ENCODE results near the gene NXPH3.

The NXPH3 gene

DNA sequence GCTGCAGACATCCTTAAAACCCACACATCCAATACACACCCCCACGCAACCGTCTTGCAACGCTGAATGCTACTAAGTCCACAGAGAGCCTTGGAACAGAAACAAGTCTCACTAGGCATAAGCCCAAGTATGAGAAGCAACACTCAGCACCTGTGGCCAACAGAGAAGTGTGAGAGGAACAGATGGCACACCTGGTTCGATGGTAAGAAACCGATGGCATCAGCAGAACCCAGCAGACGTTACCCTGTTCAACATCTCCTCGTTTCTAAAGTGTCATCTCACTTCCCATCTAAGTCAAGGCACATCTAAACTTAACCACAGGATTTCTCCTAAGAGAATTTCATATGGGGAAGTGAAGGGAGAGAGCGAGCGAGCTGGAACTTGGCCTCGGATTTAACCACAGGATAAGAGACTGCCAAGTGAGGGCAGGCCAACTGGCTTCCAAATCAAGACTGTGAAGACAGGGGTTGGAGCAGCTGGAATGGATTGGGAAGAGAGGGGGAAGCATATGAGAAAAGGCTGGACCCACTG lies 41.0 kb downstream of the NXPH3 start:
- peaks cover 8 to 28% (median 28%) of the 10 kb centered on the region in 5 donors for H3K4me1 ChIP-seq (ENCODE audit: control insufficient read depth in 5 of 5, insufficient read depth in 5 of 5, low read length in 5 of 5)
- peak overlapping the region in 3 of 5 donors; percentile 4 to 41 (median 24) for H3K4me3 ChIP-seq (ENCODE audit: low read depth in 1 of 5, low read length in 5 of 5)
- H3K36me3 ChIP-seq (ENCODE audit: control insufficient read depth in 5 of 5, insufficient read depth in 5 of 5, low read length in 5 of 5), result peaks cover 24 to 40% (median 34%) of the 10 kb centered on the region in 5 donors

DNA sequence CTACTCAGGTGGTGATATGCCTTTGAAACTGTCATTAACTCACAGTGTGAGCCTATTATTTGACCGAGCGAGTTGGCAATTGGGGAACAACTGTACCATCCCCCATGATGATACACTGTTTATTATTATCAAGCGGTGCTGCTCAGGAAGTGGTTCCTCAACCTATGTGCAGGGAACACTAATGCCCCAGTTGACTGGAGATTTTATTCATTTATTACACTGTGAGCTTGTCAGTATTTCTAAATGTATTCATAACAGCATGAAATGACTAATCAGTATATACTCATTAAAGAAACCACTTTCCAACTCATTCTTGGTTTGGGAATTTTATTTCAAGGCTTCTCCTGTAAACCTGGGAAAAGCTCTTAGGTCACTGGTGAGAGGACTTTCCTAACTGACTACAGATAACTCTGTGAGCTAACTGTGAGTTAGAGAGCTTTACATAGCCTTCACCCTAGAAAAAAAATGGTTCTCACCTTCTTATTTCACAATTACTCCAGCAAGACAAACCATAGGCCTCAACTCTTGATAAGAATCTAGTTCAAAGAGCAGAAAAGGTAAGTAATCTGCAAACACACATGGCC lies 42.4 kb downstream of the NXPH3 start:
- H3K27me3 ChIP-seq (ENCODE audit: control insufficient read depth in 5 of 5, insufficient read depth in 4 of 5, low read length in 5 of 5), result no peaks in the 10 kb centered on the region
- no peaks in the 10 kb centered on the region for H3K9me3 ChIP-seq (ENCODE audit: control insufficient read depth in 5 of 5, low read length in 5 of 5)
- no peak overlapping the region for H3K9ac ChIP-seq (ENCODE audit: low read length in 5 of 5)
- H3K36me3 ChIP-seq (ENCODE audit: control insufficient read depth in 5 of 5, insufficient read depth in 5 of 5, low read length in 5 of 5), result peaks cover 32 to 50% (median 42%) of the 10 kb centered on the region in 5 donors
- H3K4me3 ChIP-seq (ENCODE audit: low read depth in 1 of 5, low read length in 5 of 5), result no peak overlapping the region
- peak overlapping the region; percentile 85 for H3K27ac ChIP-seq (ENCODE audit: low read depth, low read length)
- peaks cover 8 to 30% (median 28%) of the 10 kb centered on the region in 5 donors for H3K4me1 ChIP-seq (ENCODE audit: control insufficient read depth in 5 of 5, insufficient read depth in 5 of 5, low read length in 5 of 5)

More for the DNA sequence above, 41.0 kb downstream of the NXPH3 start:
- H3K27me3 ChIP-seq (ENCODE audit: control insufficient read depth in 5 of 5, insufficient read depth in 4 of 5, low read length in 5 of 5), result no peaks in the 10 kb centered on the region
- peak overlapping the region; percentile 85 for H3K27ac ChIP-seq (ENCODE audit: low read depth, low read length)
- no peaks in the 10 kb centered on the region for H3K9me3 ChIP-seq (ENCODE audit: control insufficient read depth in 5 of 5, low read length in 5 of 5)
- H3K9ac ChIP-seq (ENCODE audit: low read length in 5 of 5), result peak overlapping the region in 2 of 5 donors; percentile 2 to 24

DNA sequence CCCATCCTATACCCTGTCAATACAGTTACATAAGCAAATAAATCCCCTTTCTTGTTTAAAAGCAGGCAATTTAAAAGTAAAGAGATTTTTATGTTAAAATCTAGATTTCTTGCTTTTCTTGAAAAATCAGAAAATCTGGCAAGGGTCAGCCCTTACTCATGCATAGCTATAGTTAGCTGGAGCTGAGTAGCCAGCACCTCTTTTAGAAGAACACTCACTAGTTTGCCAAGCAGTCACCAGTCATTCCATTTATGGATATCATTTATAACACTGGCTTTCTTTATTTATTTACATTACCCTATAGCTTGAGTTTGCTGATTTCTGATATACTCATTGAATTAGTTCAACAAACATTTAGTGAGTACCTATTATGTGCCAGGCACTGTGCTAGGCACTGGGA lies 45.7 kb downstream of the NXPH3 start:
- Histone ChIP-seq H3K4me1 (ENCODE audit: control insufficient read depth in 5 of 5, insufficient read depth in 5 of 5, low read length in 5 of 5) (peaks cover 3 to 29% (median 22%) of the 10 kb centered on the region in 5 donors), H3K9me3 (ENCODE audit: control insufficient read depth in 5 of 5, low read length in 5 of 5) (no peaks in the 10 kb centered on the region), H3K27me3 (ENCODE audit: control insufficient read depth in 5 of 5, insufficient read depth in 4 of 5, low read length in 5 of 5) (no peaks in the 10 kb centered on the region), H3K9ac (ENCODE audit: low read length in 5 of 5) (no peak overlapping the region), H3K4me3 (ENCODE audit: low read depth in 1 of 5, low read length in 5 of 5) (no peak overlapping the region), H3K36me3 (ENCODE audit: control insufficient read depth in 5 of 5, insufficient read depth in 5 of 5, low read length in 5 of 5) (peaks cover 32 to 50% (median 41%) of the 10 kb centered on the region in 5 donors), H3K27ac (ENCODE audit: low read depth, low read length) (peak overlapping the region; percentile 28)

GRCh38 chr17:49621946-49622529 lies 46.4 kb downstream of the NXPH3 start:
- Histone ChIP-seq H3K4me1 (ENCODE audit: control insufficient read depth in 5 of 5, insufficient read depth in 5 of 5, low read length in 5 of 5) (peaks cover 0 to 26% (median 16%) of the 10 kb centered on the region in 5 donors), H3K4me3 (ENCODE audit: low read depth in 1 of 5, low read length in 5 of 5) (no peak overlapping the region), H3K9ac (ENCODE audit: low read length in 5 of 5) (no peak overlapping the region), H3K27ac (ENCODE audit: low read depth, low read length) (peak overlapping the region; percentile 28), H3K9me3 (ENCODE audit: control insufficient read depth in 5 of 5, low read length in 5 of 5) (no peaks in the 10 kb centered on the region), H3K36me3 (ENCODE audit: control insufficient read depth in 5 of 5, insufficient read depth in 5 of 5, low read length in 5 of 5) (peaks cover 32 to 50% (median 41%) of the 10 kb centered on the region in 5 donors), H3K27me3 (ENCODE audit: control insufficient read depth in 5 of 5, insufficient read depth in 4 of 5, low read length in 5 of 5) (no peaks in the 10 kb centered on the region)

- Histone ChIP-seq H3K27me3 (ENCODE audit: control insufficient read depth in 5 of 5, insufficient read depth in 4 of 5, low read length in 5 of 5) (no peaks in the 10 kb centered on the region), H3K9me3 (ENCODE audit: control insufficient read depth in 5 of 5, low read length in 5 of 5) (no peaks in the 10 kb centered on the region), H3K36me3 (ENCODE audit: control insufficient read depth in 5 of 5, insufficient read depth in 5 of 5, low read length in 5 of 5) (peaks cover 16 to 27% (median 22%) of the 10 kb centered on the region in 5 donors), H3K4me3 (ENCODE audit: low read depth in 1 of 5, low read length in 5 of 5) (no peak overlapping the region), H3K4me1 (ENCODE audit: control insufficient read depth in 5 of 5, insufficient read depth in 5 of 5, low read length in 5 of 5) (peaks cover 0 to 43% (median 27%) of the 10 kb centered on the region in 5 donors), H3K9ac (ENCODE audit: low read length in 5 of 5) (no peak overlapping the region), H3K27ac (ENCODE audit: low read depth, low read length) (no peak overlapping the region)
Observed at GRCh38 chr17:49624896-49625295, 49.2 kb downstream of the NXPH3 start.

DNA sequence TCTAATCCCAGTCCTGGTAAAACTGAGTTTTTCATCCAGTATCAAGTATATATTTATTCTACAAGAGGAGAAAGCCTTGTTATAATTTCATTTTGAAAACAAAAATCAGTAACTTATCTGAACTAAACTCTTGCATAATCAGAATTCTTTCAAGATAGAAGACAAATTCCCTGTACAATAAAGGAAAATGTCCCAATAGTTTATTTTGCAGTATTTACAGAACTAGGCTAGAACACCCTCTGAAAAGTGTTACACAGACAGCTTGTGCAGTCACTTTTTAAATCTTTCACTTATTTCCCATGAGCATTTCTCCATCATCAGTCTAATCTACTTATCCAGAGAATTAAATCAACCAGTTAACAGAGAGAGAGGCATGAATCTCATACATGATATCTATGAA lies 53.8 kb downstream of the NXPH3 start:
- H3K36me3 ChIP-seq (ENCODE audit: control insufficient read depth in 5 of 5, insufficient read depth in 5 of 5, low read length in 5 of 5), result no peaks in the 10 kb centered on the region
- no peaks in the 10 kb centered on the region for H3K27me3 ChIP-seq (ENCODE audit: control insufficient read depth in 5 of 5, insufficient read depth in 4 of 5, low read length in 5 of 5)
- peak overlapping the region in 1 of 5 donors; percentile 42 for H3K9ac ChIP-seq (ENCODE audit: low read length in 5 of 5)
- peaks cover 2 to 77% (median 56%) of the 10 kb centered on the region in 5 donors for H3K4me1 ChIP-seq (ENCODE audit: control insufficient read depth in 5 of 5, insufficient read depth in 5 of 5, low read length in 5 of 5)
- H3K9me3 ChIP-seq (ENCODE audit: control insufficient read depth in 5 of 5, low read length in 5 of 5), result no peaks in the 10 kb centered on the region
- no peak overlapping the region for H3K4me3 ChIP-seq (ENCODE audit: low read depth in 1 of 5, low read length in 5 of 5)
- H3K27ac ChIP-seq (ENCODE audit: low read depth, low read length), result peak overlapping the region; percentile 74

GRCh38 chr17:49630113-49630900 lies 54.6 kb downstream of the NXPH3 start:
- Histone ChIP-seq H3K4me1 (ENCODE audit: control insufficient read depth in 5 of 5, insufficient read depth in 5 of 5, low read length in 5 of 5) (peaks cover 2 to 75% (median 64%) of the 10 kb centered on the region in 5 donors), H3K27ac (ENCODE audit: low read depth, low read length) (peak overlapping the region; percentile 74), H3K9ac (ENCODE audit: low read length in 5 of 5) (no peak overlapping the region), H3K4me3 (ENCODE audit: low read depth in 1 of 5, low read length in 5 of 5) (no peak overlapping the region), H3K36me3 (ENCODE audit: control insufficient read depth in 5 of 5, insufficient read depth in 5 of 5, low read length in 5 of 5) (no peaks in the 10 kb centered on the region), H3K27me3 (ENCODE audit: control insufficient read depth in 5 of 5, insufficient read depth in 4 of 5, low read length in 5 of 5) (no peaks in the 10 kb centered on the region), H3K9me3 (ENCODE audit: control insufficient read depth in 5 of 5, low read length in 5 of 5) (no peaks in the 10 kb centered on the region)

- Histone ChIP-seq H3K27ac (ENCODE audit: low read depth, low read length) (peak overlapping the region; percentile 55), H3K36me3 (ENCODE audit: control insufficient read depth in 5 of 5, insufficient read depth in 5 of 5, low read length in 5 of 5) (no peaks in the 10 kb centered on the region), H3K27me3 (ENCODE audit: control insufficient read depth in 5 of 5, insufficient read depth in 4 of 5, low read length in 5 of 5) (no peaks in the 10 kb centered on the region), H3K4me1 (ENCODE audit: control insufficient read depth in 5 of 5, insufficient read depth in 5 of 5, low read length in 5 of 5) (peaks cover 2 to 75% (median 64%) of the 10 kb centered on the region in 5 donors), H3K4me3 (ENCODE audit: low read depth in 1 of 5, low read length in 5 of 5) (no peak overlapping the region), H3K9ac (ENCODE audit: low read length in 5 of 5) (no peak overlapping the region), H3K9me3 (ENCODE audit: control insufficient read depth in 5 of 5, low read length in 5 of 5) (no peaks in the 10 kb centered on the region)
Observed at GRCh38 chr17:49631496-49631895, 55.8 kb downstream of the NXPH3 start.

All from subcutaneous abdominal adipose tissue (tissue), 5 donors.